GM21515 (cell line): ENCODE results near the gene CTNND2.

ENCODE experiments used
- ATAC-seq: cut with Tn5 transposase; IDR thresholded peaks from one replicate; pipeline ENCODE4 v1.9.1; 2021; ENCODE audit not compliant: unreplicated experiment

The CTNND2 gene

DNA sequence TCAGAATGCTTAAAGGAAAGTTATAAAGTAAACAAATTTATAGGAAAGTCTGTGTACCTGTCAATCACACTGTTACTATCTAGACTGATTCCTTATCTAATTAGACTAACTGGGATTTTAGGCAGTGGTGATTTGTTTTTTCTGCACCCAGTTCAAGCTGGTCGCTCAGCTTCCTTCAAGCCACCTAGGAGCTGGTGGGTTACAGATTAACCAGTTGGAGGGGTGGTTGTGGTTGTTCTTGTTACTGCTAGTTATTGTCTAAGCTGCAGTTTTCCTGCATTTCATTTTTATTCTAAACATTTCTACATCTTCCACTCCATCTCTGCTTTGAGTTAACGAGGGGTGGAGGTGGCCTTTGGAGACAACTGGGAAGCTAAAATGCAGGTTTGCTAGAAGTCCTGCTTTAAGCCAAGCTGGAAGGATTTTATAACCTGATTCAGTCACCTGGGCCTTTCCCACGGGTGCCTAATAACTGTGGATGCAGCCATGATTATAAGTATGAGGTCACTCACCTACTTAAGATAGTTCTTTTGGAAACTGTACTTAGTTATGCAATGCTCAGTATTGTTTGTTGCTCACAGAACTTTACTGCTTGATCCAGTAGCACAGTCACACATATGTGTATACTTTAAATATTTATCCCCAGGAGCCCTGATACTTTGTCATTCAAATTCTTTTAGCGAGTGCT is 839.3 kb downstream of the CTNND2 start:
- no peak for ATAC-seq

DNA sequence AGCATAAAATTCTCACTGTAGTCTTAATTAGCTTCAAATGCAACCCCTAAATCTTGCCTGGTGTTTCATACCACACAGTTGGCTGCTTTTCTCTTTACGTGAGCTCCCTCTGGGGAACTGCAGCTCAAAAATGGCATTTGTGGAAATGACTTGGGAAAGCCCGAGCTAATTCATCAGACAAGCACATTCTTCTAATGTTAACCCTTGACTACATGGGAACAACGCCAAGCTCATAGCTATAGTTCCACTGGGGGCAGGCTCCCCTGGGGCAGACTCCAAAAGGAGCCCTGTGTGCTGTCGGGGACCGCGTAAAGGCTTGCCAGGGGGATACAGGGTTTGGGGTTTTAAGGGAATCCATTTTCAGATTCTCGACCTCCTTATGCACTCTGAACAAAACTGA is 841.8 kb downstream of the CTNND2 start:
- ATAC-seq, result no peak

DNA sequence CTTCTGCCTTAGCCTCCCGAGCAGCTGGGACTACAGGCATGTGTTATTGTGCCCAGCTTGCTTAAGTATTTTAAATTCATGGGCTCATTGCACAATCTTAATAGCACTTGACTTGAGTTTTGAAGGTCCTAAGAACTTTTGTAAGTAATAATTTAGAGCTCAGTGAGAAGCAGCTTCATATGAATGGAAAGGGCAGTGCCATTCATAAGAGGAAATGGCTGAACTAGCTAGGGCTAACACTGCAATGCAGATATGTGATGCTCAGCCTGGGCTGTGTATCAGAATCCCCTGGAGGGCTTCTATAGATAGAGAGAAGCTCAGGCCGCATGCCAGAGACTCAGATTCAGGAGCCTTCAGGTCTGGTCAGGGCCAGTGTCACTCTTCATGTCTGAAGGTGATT is 847.7 kb downstream of the CTNND2 start:
- no peak for ATAC-seq

DNA sequence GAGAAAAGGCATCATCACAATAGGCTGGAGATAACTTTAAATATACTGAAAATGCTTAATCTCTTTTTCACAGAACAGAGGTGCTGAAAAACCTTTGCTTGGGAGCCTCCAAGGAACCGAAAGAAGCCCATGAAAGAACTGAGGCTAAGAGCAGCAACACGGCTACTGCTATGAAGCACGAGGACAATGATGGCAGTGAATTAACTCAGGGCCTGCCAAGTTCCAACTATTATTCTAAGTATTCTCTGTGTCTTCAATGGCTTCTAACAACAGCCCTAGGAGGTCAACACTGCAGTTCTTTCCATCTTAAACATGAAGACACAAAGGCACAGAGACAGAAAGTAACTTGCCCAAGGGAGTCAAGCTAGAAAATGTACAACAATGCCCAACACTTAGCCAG is 850.2 kb downstream of the CTNND2 start:
- ATAC-seq, result no peak

DNA sequence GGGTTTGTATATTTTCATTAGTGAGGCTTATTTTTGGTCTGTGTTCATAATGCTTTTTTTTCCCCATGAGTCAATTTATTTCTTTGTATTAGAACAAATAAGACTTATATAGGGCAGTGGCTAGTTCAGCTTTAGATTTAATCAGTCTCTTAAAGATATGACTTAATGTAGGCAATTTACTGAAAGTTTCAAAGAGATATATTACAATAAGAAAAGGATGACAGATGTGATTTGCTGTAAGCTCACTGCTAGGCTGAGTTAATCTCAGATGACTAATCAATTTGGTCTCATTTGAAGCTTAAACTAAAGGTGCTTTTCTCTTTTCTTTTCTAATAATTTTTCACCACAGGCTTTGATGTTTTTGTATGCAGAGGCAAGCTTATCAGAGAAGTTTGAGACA is 851.4 kb downstream of the CTNND2 start:
- ATAC-seq, result no peak

DNA sequence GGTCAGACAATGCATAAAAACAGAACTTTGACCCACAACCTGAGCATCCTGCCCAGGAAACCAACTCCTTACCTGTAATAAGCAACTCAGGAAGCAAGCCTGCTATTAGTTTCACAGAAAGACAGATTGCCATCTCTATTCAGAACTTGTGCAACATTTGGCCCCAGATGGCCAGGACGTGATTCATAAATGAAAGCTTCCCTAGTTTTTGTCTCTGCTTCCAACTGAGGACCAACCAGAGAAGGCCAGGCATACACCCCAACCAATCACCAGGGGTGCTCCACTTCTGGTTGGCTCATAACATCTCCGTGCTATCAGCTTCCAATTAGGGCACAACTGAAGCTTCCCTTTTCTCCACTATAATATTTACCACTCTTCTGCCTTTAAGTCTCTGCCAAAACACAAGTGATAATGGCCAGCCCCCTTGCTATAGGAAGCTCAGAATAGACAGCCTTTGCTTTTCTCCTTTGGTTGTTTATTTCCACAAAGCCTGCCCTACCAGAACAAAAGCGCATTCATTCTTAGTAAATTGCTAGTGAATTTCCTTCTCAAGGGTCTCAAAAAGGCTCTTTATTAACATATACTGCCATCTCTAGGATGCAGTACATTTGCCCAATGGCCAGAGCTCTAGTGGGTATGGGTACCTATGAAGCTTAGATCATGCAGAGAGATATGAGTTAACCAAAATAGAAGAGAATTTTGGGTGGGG is 853.5 kb downstream of the CTNND2 start:
- ATAC-seq, result no peak

DNA sequence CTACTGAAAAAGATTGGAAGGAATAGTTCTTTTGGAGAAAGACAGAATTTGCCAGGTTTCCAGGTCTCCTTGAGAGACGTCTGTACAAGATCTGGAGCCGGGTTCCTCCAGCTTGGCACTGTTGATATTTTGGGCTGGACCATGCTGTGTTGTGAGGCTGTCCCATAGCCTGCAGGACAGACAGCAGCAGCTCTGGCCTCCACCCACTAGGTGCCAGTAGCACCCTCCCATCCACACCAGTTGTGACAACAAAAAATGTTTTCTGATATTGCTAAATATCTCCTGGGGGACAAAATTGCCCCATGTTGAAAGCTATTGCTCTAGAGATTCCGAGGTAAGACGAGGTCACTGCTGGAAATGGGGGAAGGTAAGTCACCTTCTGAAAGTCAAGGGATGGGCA is 855.5 kb downstream of the CTNND2 start:
- no peak for ATAC-seq

DNA sequence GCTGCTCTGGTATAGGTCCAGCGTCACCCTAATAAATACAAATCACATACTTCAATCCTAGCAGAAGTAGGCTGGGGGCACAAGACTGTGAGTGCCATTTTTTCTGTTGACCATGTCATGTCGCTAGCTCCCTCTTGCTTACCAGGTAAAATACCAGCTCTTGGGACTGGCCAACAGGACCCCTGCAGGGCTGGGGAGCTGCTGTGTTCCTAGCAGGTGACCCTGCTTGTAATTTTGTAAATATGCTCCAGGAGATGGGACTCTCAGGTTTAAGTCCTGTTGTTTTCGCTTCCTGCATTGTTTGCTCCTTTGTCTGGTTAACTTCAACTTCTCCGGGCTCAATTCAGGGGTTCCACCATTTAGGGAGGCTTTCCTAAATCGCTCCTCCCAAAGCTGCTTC is 856.6 kb downstream of the CTNND2 start:
- no peak for ATAC-seq

DNA sequence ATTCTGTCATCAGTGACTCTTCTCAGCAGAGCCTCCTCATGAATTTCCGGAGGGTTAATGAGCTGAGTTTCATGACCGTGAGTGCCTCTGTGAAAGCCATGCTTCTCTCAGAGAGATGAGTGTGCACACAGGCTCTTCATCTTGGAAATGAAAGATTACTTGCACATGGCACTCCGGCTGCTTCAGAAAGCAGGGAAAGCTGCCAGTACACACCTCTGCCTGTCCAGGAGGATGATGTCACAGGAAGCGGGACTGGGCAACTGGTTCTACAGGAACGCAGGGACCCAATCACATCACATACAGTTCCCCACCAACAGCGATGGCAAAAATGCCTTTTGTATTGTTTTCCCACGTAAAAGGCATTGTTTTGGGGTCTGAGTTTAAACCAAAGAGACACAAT is 857.2 kb downstream of the CTNND2 start:
- ATAC-seq, result no peak

DNA sequence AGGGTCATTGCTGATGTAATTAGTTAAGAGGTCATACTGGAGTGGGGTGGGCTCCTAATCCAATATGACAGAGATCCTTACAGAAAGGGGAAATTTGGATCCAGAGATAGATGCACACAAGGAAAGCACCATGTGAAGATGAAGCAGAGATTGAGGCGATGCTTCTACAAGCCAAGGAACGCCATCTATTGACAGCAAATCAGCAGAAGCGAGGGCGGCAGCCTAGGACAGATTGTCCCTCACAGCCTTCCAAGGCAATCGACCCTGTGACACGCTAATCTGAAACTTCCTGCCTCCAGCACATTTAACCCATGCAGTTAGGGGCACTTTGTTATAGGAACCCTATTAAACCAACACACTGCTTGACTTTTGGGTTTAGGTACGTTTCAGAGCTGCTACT is 858.1 kb downstream of the CTNND2 start:
- ATAC-seq, result no peak

DNA sequence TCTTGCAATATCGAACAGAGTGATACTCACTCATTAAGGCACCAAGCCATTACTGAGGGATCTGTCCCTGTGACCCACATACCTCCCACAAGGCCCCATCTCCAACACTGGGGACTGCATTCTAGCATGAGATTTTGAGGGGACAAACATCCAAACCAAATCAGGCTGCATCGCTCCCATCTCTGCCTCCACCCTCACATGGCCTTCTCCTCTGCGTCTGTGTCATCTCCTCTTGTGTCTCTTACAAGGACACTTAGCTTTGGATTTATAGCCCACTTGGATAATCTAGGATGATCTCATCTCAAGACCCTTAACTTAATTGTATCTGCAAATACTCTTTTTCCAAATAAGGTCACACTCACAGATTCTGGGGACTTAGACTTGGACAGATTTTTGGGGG is 858.8 kb downstream of the CTNND2 start:
- no peak for ATAC-seq

DNA sequence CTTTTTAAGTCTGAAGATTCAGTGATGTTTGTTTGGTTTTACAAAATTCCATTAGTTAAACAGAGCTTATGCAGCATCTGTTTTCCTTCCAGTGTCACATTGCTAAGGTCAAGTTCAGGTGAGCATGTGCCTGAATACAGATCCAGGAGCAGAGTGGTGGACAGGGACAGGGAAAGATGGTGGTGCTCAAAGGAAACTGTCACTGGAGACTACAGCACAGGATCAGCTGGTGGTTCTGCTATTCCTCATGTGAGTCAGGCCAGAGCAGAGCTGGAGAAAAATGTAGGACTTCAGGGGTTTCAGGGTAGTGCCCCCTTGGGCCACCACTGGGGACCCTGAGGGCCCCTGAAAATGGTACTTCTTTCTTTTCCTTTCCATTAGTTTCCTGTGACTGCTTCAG is 859.7 kb downstream of the CTNND2 start:
- ATAC-seq, result no peak

DNA sequence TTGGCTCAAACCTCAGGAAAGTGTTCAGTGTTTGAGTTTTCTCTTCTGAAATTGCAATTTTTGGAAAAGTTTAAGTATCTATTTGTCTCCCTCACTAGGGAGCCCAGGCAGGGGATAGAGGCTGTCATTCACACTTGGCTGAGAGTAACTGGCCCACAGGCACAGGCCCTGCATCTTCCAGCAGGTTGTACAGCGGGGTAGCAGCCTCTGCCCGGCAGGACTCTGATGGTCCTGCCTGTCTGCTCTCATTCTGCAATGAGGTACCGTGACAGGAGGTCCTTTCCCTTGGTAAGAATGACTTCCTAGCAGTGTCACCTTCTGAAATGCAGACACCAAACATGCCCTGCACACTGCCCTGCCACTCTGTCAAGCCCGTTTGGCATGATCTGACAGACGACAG is 860.4 kb downstream of the CTNND2 start:
- ATAC-seq, result no peak

DNA sequence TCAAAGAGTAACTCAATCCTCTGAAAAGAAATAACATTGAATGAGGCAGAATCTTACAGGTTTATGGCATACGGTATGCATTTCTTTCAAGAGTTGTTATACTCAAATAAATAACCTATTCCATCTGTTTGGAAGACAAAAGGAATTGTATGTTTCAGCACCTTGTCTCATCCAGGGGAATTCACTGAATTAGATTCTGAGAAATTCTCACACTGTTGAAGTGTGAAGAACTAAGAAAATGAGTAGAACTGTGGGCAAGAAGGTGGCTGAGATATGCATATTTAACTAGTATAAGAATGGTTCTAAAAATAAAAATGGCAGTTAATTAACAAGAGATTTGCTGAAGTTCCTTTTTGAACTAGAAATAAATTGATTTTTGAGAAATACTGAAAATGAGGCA is 863.9 kb downstream of the CTNND2 start:
- ATAC-seq, result no peak

DNA sequence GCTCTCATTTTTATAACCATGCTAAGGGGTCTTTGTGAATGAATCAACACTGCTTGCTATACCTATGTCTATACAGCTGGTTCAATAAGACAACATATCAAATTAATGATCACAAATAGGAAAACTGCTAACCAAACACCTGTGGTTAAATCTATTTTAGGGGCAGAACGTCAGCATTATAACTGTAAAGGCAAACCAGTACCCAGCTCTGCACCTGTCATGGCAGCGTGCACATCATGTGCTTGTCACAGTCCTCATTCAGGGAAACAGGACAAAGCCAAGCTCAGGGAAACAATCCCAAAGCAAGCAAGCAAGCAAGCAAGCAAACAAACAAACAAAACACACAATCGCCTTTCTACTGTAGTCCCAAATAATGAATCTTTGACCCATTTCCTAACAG is 865.5 kb downstream of the CTNND2 start:
- no peak for ATAC-seq

DNA sequence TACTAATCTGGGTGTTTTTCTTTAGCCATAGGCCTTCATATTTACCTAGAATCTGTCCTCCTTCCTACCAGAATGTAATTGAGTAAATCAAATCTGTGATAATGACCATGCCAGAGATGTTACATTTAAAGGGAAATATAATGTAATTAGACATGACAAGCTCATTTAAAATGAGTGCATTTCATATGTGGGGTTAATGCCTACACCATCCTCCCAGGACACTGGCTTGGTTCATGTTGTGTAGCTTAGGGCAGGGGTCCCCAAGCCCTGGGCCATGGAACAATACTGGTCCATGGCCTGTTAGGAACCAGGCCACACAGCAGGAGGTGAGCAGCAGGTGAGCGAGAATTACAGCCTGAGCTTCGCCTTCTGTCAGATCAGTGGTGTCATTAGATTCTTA is 866.3 kb downstream of the CTNND2 start:
- no peak for ATAC-seq

DNA sequence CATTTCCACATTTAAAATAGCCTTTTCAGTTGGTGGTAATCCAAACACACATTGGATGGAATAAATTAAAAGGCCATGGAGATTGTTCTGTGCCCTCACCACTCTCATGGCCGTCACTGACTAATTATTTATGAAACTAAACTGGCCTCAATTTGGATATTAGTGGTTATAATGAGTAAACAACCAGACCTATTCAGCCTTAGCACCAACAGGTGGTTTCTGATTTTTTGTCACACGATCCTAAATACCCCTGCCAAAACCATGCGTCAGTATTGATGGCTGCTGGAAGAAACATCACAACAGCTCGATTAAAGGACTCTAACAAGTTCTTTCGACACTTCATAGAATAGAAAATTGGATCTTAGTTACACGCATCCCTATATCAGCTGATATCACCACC is 867.2 kb downstream of the CTNND2 start:
- ATAC-seq, result no peak

DNA sequence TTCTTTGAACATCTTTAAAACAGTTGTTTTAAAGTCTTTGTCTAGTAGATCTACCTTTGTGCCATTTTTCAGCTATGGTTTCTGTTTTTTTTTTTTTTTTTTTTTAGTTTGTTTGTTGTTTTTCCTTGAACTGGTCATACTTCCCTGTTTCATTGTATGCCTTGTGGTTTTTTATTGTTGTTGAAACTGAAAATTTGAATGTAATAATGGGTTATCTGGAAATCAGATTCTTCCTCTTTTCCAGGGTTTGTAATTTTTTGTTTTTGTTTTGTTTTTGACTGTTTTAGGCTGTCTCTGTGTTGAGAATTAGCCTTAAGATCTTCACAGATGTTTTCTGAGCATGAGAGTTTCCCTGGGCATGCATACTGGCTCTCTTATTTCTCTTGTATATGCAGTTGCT is 873.6 kb downstream of the CTNND2 start:
- no peak for ATAC-seq

DNA sequence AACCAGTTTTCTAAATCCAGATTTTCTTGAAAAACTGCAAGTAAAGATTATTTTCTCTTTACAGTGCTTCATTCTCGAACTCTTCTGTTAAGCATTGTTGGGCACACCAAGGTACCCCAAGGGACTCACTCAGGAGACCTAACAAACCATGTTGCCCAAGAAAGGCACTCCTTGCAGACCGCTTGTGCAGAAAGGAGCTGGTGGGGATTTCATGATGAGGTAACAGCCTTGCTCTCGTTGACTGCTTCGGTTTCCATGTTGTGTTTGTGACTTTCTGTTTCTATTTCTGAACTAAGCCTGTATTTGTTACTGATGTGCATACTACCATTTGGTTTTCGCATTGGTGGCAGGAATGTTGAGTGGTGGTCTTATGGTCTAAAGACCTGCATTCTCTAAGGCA is 876.6 kb downstream of the CTNND2 start:
- ATAC-seq, result peak; percentile 67

DNA sequence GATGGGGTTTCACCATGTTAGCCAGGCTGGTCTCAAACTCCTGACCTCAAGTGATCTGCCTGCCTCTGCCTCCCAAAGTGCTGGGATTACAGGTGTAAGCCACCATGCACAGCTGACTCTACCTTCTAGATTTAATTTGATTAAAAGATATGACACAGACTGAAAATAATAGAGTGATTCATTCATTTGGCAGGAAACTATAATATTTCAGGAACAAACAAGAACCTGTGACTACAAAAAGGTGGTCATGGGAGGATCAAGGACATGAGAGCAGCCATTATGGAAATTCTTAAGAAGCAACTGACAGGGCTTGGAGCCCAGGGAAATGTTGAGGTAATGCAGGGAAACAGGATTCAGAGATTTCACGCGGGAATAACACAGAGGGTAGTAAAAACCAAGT is 877.7 kb downstream of the CTNND2 start:
- ATAC-seq, result no peak

DNA sequence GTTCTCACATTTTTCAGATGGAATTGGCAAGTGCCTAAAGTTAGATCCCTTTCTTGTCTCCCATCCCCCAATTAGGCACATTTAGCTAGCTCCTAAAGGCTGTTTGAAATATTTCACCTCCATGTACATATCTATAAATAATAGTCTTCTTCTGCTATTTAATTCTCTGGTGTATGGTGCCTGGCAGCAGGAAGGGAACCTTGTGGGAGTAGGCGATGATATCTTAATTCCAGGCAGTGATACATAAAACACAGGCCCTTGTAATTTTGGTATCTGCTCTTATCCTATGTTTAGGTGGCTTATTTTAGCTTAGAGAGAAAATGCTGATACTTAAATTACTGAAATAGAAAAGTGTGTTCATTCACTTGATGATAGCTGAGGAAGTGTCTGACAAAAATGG is 880.3 kb downstream of the CTNND2 start:
- ATAC-seq, result no peak

DNA sequence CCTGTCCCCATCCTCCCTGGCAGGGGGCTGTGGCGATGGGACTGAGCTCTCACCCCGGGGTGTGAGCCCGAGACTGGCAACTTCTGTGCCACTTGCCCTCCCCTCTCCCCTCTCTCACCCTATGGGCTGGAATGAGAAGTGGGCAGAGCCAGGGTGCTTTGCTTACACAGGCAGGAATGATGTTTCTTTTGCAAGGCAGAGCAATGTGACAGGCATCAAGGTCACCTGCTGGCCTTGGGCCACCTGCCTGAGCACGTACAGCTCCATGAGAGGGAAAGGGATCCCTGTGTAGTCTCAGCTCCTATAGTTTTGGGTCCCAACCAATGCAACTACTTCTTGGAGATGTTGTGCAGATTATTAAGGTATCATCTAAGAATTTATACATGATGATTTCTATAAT is 890.5 kb downstream of the CTNND2 start:
- no peak for ATAC-seq

DNA sequence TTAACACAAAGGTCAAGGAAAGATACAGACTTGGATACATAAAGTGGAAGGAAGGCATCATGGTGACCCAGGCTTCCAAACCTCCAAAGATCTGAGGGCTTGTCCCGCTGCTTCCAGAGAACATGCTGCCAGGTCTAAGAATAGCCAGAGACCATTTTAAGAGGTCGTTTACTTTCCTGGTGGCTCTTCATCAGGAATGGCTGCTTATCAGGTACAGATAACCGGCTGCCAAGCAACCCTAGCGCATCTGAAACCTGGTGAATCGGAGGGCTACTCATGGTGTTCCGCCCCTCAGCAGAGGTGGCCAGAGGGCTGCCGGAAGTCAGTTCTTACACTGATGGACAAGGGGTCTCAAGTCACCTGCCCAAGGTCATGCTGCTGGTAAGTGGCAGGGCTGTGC is 892.0 kb downstream of the CTNND2 start:
- ATAC-seq, result no peak
